Prostate gland (tissue), 2 donors: ENCODE data around the gene CDCA7. TPM values are rescaled to one million over a fixed set of nuclear protein-coding genes. Genes with fewer than 3 reads are reported as not detected.
"Not testable (repeated sequence)": the region's sequence is repeated elsewhere in the genome, so short reads cannot be mapped to it uniquely, and the experiment has no call there.

ENCODE experiments used
- DNase-seq: peaks from one replicate; pipeline ENCODE4 v3.0.0-alpha.2; 2019; ENCODE audit warnings: low spot score
- H3K27ac ChIP-seq, 2 donors: fragments of 200-600 bp; sonication (generic); 2 replicates each; pipeline ENCODE4 v1.5.1; 2017 to 2019
- H3K27me3 ChIP-seq: fragments of 200-600 bp; sonication (generic); replicated peaks from 2 replicates; pipeline ENCODE4 v1.5.1; 2019; ENCODE audit not compliant: insufficient read depth
- H3K36me3 ChIP-seq, 2 donors: fragments of 200-600 bp; sonication (generic); 1 replicate in 1 of 2; 2 replicates in 1 of 2; pipeline versions ENCODE4 v1.5.1 to v1.8.1; 2017 to 2019
- H3K4me1 ChIP-seq: fragments of 200-600 bp; sonication (generic); replicated peaks from 2 replicates; pipeline ENCODE4 v1.5.1; 2019
- H3K4me3 ChIP-seq, 2 donors: fragments of 200-600 bp; sonication (generic); 2 replicates each; pipeline ENCODE4 v1.5.1; 2017 to 2019
- H3K9me3 ChIP-seq: fragments of 200-600 bp; sonication (generic); 2 replicates; pipeline ENCODE4 v1.5.1; 2017
- CTCF ChIP-seq, 4 experiments: fragments of 200-600 bp in 2 of 4; fragments of 450-650 bp in 2 of 4; sonication (generic) in 2 of 4; IDR thresholded peaks; 1 replicate in 3 of 4; 2 replicates in 1 of 4; pipeline ENCODE4 v1.5.1; 2016 to 2019; ENCODE audit warnings: antibody characterized with exemption in 4 of 4, mild to moderate bottlenecking in 2 of 4, moderate library complexity in 2 of 4
- POLR2A ChIP-seq: fragments of 450-650 bp; IDR thresholded peaks from one replicate; pipeline ENCODE4 v1.6.1; 2016; ENCODE audit warnings: antibody characterized with exemption, mild to moderate bottlenecking
- POLR2AphosphoS5 ChIP-seq: sonication (generic); formaldehyde crosslinking; IDR thresholded peaks from one replicate; pipeline ENCODE4 v1.6.1; 2017; ENCODE audit warnings: antibody characterized with exemption
- WGBS: methylation state at CpG from one replicate; pipeline ENCODE4 v1.1.5; 2018; 5-methylcytosine and 5-hydroxymethylcytosine counted together
- intact Hi-C: fragments of 100-400 bp; cut with DNase I; formaldehyde crosslinking; loops from one replicate; pipeline ENCODE4 v1.14.2; 2022
- total RNA-seq, 2 donors: library from RNA; depleted of rRNA; stranded (reverse); fragments of >200 nt; gene quantifications; one replicate each; pipeline ENCODE4 v1.1.0, GENCODE V29; 2016

The CDCA7 gene
- total RNA-seq, result 10 to 100 TPM in 1 of 2 donors, 1 to 10 TPM in 1; 9.5 to 13.7 TPM

- intact Hi-C loops, result loop anchor here (5.0 to 10.0 kb wide), 4 partner anchors 70 to 380 kb away; no protein-coding TSS in a partner anchor
- H3K36me3 ChIP-seq, result no peaks in the 10 kb centered on the region
- peak within 1 kb of the TSS; percentile 43 to 47 for H3K4me3 ChIP-seq
- 2% methylated on average over 22 of the region's 50 CpGs for WGBS
- no peaks in the 10 kb centered on the region for H3K9me3 ChIP-seq
- no peaks in the 10 kb centered on the region for H3K4me1 ChIP-seq
- DNase-seq, result peak; percentile 65
- peaks cover 4% of the 10 kb centered on the region for H3K27me3 ChIP-seq
- H3K27ac ChIP-seq, result peak within 1 kb of the TSS; percentile 27 to 56
- TF ChIP-seq CTCF (IDR thresholded peaks at IDR 0.05) (peak in 2 of 4 experiments; percentile 33 to 34), POLR2A (no peak)
Observed at GRCh38 chr2:173354582-173355131, at the start of gene CDCA7. CDCA7 (plus strand) TSS chr2:173354872; CDS start chr2:173354964, 92 bp downstream.

- WGBS, result 96% methylated on average over 2 of the region's 2 CpGs
- no peak for DNase-seq
- Histone ChIP-seq H3K4me3 (no peak overlapping the region), H3K4me1 (no peaks in the 10 kb centered on the region), H3K27ac (no peak overlapping the region), H3K27me3 (no peaks in the 10 kb centered on the region), H3K9me3 (no peaks in the 10 kb centered on the region), H3K36me3 (no peaks in the 10 kb centered on the region)
- intact Hi-C loops, result no loop called here
- no peak for TF ChIP-seq POLR2AphosphoS5
- no peak for TF ChIP-seq CTCF (IDR thresholded peaks at IDR 0.05)
- TF ChIP-seq POLR2A, result no peak
Observed at GRCh38 chr2:173305303-173305702, 49.4 kb upstream of the CDCA7 start.

GRCh38 chr2:173307293-173307692 lies 47.4 kb upstream of the CDCA7 start:
- Histone ChIP-seq H3K9me3 (no peaks in the 10 kb centered on the region), H3K27me3 (no peaks in the 10 kb centered on the region), H3K4me1 (no peaks in the 10 kb centered on the region), H3K4me3 (no peak overlapping the region), H3K36me3 (no peaks in the 10 kb centered on the region), H3K27ac (no peak overlapping the region)
- intact Hi-C loops, result no loop called here
- 46% methylated on average over 4 of the region's 4 CpGs for WGBS
- TF ChIP-seq POLR2AphosphoS5 (no peak), CTCF (IDR thresholded peaks at IDR 0.05) (no peak)
- no peak for DNase-seq

- WGBS, result 78% methylated on average over 5 of the region's 5 CpGs
- H3K36me3 ChIP-seq, H3K4me3 ChIP-seq, H3K4me1 ChIP-seq, H3K9me3 ChIP-seq, DNase-seq, H3K27ac ChIP-seq, H3K27me3 ChIP-seq, intact Hi-C loops: not testable (repeated sequence)
Observed at GRCh38 chr2:173309370-173309769, 45.3 kb upstream of the CDCA7 start.

GRCh38 chr2:173311844-173312606 lies 42.6 kb upstream of the CDCA7 start:
- Histone ChIP-seq H3K27me3 (no peaks in the 10 kb centered on the region), H3K4me1 (no peaks in the 10 kb centered on the region), H3K27ac (no peak overlapping the region), H3K36me3 (no peaks in the 10 kb centered on the region), H3K9me3 (no peaks in the 10 kb centered on the region), H3K4me3 (no peak overlapping the region)
- DNase-seq, result no peak
- TF ChIP-seq POLR2AphosphoS5, result no peak
- TF ChIP-seq CTCF (IDR thresholded peaks at IDR 0.05), result no peak
- TF ChIP-seq POLR2A, result no peak
- WGBS, result 84% methylated on average over 9 of the region's 9 CpGs
- intact Hi-C loops, result no loop called here
